H7 (cell line): Measurements from ENCODE around the gene ANO10. TPM values are rescaled to one million over a fixed set of nuclear protein-coding genes. Genes with fewer than 3 reads are reported as not detected.
"Not testable (repeated sequence)": the region's sequence is repeated elsewhere in the genome, so short reads cannot be mapped to it uniquely, and the experiment has no call there.

Experiments used
- DNase-seq: peaks from one replicate; pipeline ENCODE4 v3.0.0; 2012
- H3K27me3 ChIP-seq: 2 replicates; pipeline ENCODE4 v1.6.0; 2011; ENCODE audit warnings: mild to moderate bottlenecking, low read length; ENCODE audit not compliant: control insufficient read depth, insufficient read depth
- H3K36me3 ChIP-seq: replicated peaks from 2 replicates; pipeline ENCODE4 v1.5.1; 2011; ENCODE audit warnings: low read length; ENCODE audit not compliant: control insufficient read depth, insufficient read depth
- H3K4me3 ChIP-seq: 2 replicates; pipeline ENCODE4 v1.5.1; 2011; ENCODE audit warnings: low read depth, mild to moderate bottlenecking, control low read depth, low read length, moderate library complexity; ENCODE audit not compliant: insufficient read depth
- total RNA-seq: library from RNA; depleted of rRNA; stranded (reverse); fragments of >200 nt; shearing (Covaris generic); gene quantifications from 2 replicates; pipeline ENCODE4 v1.2.3, GENCODE V29; 2014

Gene ANO10
- total RNA-seq, 1 experiment from 2014 or later, result 23.4 TPM

GRCh38 chr3:43477600-43477999 is 144.2 kb downstream of the ANO10 start:
- no peak for DNase-seq
- no peaks in the 10 kb centered on the region for H3K36me3 ChIP-seq
- H3K4me3 ChIP-seq, result no peak overlapping the region
- peaks cover 12% of the 10 kb centered on the region for H3K27me3 ChIP-seq

GRCh38 chr3:43473737-43474136 is 148.1 kb downstream of the ANO10 start:
- no peak overlapping the region for H3K4me3 ChIP-seq
- H3K36me3 ChIP-seq, result no peaks in the 10 kb centered on the region
- DNase-seq, result no peak
- H3K27me3 ChIP-seq, result peaks cover 8% of the 10 kb centered on the region

- Histone ChIP-seq H3K27me3 (peaks cover 8% of the 10 kb centered on the region), H3K36me3 (no peaks in the 10 kb centered on the region), H3K4me3 (no peak overlapping the region)
- DNase-seq, result no peak
These were observed 148.6 kb downstream of the ANO10 start for GRCh38 chr3:43473244-43473643.

GRCh38 chr3:43468133-43468532 is 153.7 kb downstream of the ANO10 start:
- no peaks in the 10 kb centered on the region for H3K27me3 ChIP-seq
- no peaks in the 10 kb centered on the region for H3K36me3 ChIP-seq
- DNase-seq, result no peak
- H3K4me3 ChIP-seq, result no peak overlapping the region

DNA sequence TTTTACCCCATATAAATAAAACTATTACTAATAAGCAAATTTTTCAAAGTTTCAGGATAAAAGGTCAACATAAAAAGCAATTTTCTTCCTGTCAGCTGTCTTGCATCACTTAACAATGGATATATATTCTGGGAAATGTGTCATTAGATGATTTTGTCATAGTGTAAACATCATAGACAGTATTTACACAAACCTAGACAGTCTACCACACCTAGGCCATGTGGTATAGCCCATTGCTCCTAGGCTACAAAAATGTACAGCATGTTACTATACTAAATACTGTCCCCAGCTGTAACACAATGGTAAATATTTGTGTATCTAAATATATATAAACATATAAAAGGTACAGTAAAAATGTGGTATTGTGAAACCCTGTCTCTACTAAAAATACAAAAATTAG is 156.7 kb downstream of the ANO10 start:
- Histone ChIP-seq H3K27me3 (no peaks in the 10 kb centered on the region), H3K36me3 (no peaks in the 10 kb centered on the region; the same call in 1 of the 2 replicates), H3K4me3 (no peak overlapping the region)
- no peak for DNase-seq

GRCh38 chr3:43462566-43462965 is 159.2 kb downstream of the ANO10 start:
- not testable (repeated sequence) for DNase-seq, H3K27me3 ChIP-seq, H3K36me3 ChIP-seq, H3K4me3 ChIP-seq

- Histone ChIP-seq H3K4me3 (no peak overlapping the region), H3K27me3 (no peaks in the 10 kb centered on the region), H3K36me3 (no peaks in the 10 kb centered on the region; the same call in 1 of the 2 replicates)
- no peak for DNase-seq
These were observed 160.5 kb downstream of the ANO10 start for GRCh38 chr3:43461345-43461744.

GRCh38 chr3:43457038-43457437 is 164.8 kb downstream of the ANO10 start:
- not testable (repeated sequence) for H3K4me3 ChIP-seq, H3K27me3 ChIP-seq, DNase-seq, H3K36me3 ChIP-seq

- H3K4me3 ChIP-seq, result no peak overlapping the region
- H3K36me3 ChIP-seq, result no peaks in the 10 kb centered on the region; the same call in 1 of the 2 replicates
- no peaks in the 10 kb centered on the region for H3K27me3 ChIP-seq
- DNase-seq, result no peak
These were observed 166.6 kb downstream of the ANO10 start for GRCh38 chr3:43455233-43455632.

- H3K4me3 ChIP-seq, result no peak overlapping the region
- no peak for DNase-seq
- H3K27me3 ChIP-seq, result no peaks in the 10 kb centered on the region
- no peaks in the 10 kb centered on the region; the same call in 1 of the 2 replicates for H3K36me3 ChIP-seq
These were observed 167.8 kb downstream of the ANO10 start for GRCh38 chr3:43453981-43454380.

DNA sequence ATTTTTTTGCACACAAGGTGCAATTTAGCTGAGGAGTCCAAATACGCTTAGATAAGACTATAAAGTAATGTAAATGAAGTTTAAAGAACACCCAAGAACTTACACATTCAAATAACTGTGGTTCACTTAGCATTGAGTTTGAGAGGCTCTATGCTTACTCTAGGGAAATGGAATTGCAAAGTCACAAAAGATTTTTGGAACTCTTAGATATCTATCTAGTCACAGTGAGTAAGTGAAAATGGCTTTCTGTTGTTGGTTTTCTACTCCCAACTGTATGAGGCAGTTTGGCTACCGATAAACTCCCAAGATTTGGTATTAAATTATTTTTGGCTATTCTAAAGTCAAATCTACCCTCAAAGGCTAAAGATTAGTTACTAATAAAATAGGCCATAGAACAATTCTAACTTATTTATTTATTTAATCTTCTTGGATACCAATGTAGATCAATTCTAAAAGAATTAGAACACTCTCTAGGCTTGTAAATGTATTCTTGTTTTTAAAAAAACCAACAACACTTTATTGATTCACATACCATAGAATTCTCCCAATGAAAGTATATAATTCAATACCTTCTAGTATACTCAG is 170.0 kb downstream of the ANO10 start:
- Histone ChIP-seq H3K4me3 (no peak overlapping the region), H3K36me3 (no peaks in the 10 kb centered on the region; the same call in 1 of the 2 replicates), H3K27me3 (no peaks in the 10 kb centered on the region)
- DNase-seq, result no peak

- Histone ChIP-seq H3K27me3 (no peaks in the 10 kb centered on the region), H3K4me3 (no peak overlapping the region), H3K36me3 (no peaks in the 10 kb centered on the region; the same call in 1 of the 2 replicates)
- no peak for DNase-seq
These were observed 173.7 kb downstream of the ANO10 start for GRCh38 chr3:43448098-43448497.

DNA sequence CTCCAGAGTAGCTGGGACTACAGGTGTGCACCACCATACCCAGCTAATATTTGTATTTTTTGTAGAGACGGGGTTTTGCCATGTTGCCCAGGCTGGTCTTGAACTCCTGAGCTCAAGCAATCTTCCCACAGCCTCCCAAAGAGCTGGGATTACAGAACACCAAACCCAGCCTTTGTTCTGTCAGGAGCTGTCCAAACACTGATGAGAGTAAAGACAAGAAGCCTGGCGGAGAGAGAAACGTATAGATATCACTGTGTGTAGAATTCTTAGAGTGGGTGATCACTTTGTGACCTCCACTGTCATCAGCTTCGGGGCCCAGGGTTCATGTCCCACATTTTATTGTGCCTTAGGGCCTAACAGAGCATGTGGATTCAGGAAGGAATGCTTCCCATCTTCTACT is 176.0 kb downstream of the ANO10 start:
- Histone ChIP-seq H3K4me3 (no peak overlapping the region), H3K27me3 (no peaks in the 10 kb centered on the region), H3K36me3 (no peaks in the 10 kb centered on the region)
- no peak for DNase-seq

- no peak overlapping the region for H3K4me3 ChIP-seq
- H3K27me3 ChIP-seq, result no peaks in the 10 kb centered on the region
- no peaks in the 10 kb centered on the region for H3K36me3 ChIP-seq
- DNase-seq, result no peak
These were observed 178.9 kb downstream of the ANO10 start for GRCh38 chr3:43442872-43443395.

- no peak overlapping the region for H3K4me3 ChIP-seq
- no peaks in the 10 kb centered on the region for H3K27me3 ChIP-seq
- DNase-seq, result no peak
- H3K36me3 ChIP-seq, result no peaks in the 10 kb centered on the region
These were observed 185.2 kb downstream of the ANO10 start for GRCh38 chr3:43436507-43437140.
